ENCODE data around the gene SACM1L.

Gene SACM1L

DNA sequence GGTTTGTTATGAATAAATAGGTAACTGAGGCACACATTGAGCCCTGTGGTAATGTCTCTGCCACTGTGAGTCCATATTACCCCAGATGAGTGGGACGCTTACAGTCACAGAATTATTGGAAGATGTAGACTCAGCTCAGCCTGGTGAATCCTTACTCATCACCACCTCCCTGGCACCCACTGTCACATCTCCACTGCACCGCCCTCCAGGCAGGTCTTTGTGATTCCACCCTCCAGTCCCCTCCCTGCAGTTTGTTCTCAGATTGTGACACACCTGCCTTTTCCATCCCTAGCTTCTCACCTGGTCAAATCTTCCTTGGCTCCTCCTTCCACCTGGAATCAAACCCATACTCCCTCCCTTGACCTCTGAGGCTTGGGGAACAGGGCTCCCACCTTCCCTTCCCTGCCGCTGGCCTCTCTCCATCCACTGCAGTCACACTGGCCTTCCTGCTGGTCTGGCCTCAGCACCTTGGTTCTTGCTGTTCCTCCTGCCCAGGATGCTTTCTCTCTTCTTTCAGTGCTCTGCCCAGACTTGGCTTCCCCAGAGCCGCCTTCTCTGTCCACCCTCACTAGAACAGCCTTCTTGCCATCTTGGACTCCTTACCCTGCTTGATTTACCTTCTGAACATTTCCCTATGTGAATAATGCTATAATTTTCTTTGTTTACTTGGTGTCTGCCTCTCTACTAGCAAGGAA, 97.8 kb downstream of the SACM1L start:
- DNase-seq (ENCODE audit: low read depth): no peak
- no peak for TF ChIP-seq POLR2A (IDR thresholded peaks at IDR 0.05; ENCODE audit: extremely low read depth, insufficient read length)
- TF ChIP-seq MYC (IDR thresholded peaks at IDR 0.05; ENCODE audit: low read depth, low read length): no peak
- TF ChIP-seq, protein P1, sequence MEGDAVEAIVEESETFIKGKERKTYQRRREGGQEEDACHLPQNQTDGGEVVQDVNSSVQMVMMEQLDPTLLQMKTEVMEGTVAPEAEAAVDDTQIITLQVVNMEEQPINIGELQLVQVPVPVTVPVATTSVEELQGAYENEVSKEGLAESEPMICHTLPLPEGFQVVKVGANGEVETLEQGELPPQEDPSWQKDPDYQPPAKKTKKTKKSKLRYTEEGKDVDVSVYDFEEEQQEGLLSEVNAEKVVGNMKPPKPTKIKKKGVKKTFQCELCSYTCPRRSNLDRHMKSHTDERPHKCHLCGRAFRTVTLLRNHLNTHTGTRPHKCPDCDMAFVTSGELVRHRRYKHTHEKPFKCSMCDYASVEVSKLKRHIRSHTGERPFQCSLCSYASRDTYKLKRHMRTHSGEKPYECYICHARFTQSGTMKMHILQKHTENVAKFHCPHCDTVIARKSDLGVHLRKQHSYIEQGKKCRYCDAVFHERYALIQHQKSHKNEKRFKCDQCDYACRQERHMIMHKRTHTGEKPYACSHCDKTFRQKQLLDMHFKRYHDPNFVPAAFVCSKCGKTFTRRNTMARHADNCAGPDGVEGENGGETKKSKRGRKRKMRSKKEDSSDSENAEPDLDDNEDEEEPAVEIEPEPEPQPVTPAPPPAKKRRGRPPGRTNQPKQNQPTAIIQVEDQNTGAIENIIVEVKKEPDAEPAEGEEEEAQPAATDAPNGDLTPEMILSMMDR (IDR thresholded peaks at IDR 0.05; ENCODE audit: low read depth, low read length): no peak
- TF ChIP-seq, protein P2, sequence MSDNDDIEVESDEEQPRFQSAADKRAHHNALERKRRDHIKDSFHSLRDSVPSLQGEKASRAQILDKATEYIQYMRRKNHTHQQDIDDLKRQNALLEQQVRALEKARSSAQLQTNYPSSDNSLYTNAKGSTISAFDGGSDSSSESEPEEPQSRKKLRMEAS (IDR thresholded peaks at IDR 0.05; ENCODE audit: low read depth, low read length): no peak
- no peak overlapping the region for H3K4me3 ChIP-seq (ENCODE audit: low read depth, low read length)

DNA sequence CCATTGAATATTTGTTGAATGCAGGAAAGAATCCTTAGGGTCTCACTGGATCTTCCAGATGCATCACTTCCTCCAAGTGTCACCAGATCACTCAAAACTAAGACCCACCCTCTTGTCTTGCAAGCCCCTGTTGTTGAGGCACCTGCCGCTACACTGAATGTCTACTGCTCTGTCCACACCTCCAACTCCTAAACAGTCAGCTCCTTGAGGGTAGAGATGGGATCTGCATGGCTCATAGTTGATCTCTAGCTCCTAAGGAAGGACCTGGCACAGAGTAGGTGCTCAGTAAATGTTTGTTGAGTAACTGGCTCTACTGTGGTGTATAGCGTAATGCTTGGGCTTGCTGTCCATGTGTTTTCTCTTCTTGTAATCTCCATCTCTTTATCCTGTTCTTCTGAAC, 98.4 kb downstream of the SACM1L start:
- H3K4me3 ChIP-seq (ENCODE audit: low read depth, low read length): no peak overlapping the region
- no peak for TF ChIP-seq POLR2A (IDR thresholded peaks at IDR 0.05; ENCODE audit: extremely low read depth, insufficient read length)
- TF ChIP-seq, protein P2 (IDR thresholded peaks at IDR 0.05; ENCODE audit: low read depth, low read length): no peak
- TF ChIP-seq MYC (IDR thresholded peaks at IDR 0.05; ENCODE audit: low read depth, low read length): no peak
- TF ChIP-seq, protein P1 (IDR thresholded peaks at IDR 0.05; ENCODE audit: low read depth, low read length): no peak
- no peak for DNase-seq (ENCODE audit: low read depth)

DNA sequence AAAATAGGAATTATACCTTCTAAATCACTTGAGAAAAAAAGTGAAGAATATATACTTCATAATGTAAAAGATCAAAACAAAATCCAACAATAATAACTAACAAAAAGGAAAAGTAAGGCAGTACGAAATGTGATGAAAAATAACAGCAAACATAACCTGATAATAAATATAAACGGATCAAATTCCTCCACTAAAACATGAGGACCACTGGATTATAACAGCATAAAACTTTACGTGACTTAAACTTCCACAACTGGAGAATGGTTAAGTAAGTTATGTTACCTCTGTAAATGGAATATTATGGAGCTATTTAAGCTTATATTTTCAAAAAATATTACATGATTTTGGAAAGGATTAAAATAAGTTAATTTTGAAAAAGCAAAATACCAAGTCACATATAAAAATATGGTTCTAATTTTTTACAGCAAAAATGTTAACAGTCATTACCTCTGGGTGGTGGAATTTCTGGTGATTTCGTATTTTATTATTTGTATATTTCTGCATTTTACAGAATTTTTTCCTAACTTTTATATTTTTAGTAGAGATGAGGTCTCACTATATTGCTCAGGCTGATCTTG, 100.1 kb downstream of the SACM1L start:
- no peak for TF ChIP-seq POLR2A (IDR thresholded peaks at IDR 0.05; ENCODE audit: extremely low read depth, insufficient read length)
- TF ChIP-seq MYC (IDR thresholded peaks at IDR 0.05; ENCODE audit: low read depth, low read length): no peak
- TF ChIP-seq, protein P1 (IDR thresholded peaks at IDR 0.05; ENCODE audit: low read depth, low read length): no peak
- TF ChIP-seq, protein P2 (IDR thresholded peaks at IDR 0.05; ENCODE audit: low read depth, low read length): no peak
- no peak overlapping the region for H3K4me3 ChIP-seq (ENCODE audit: low read depth, low read length)
- DNase-seq (ENCODE audit: low read depth): no peak

DNA sequence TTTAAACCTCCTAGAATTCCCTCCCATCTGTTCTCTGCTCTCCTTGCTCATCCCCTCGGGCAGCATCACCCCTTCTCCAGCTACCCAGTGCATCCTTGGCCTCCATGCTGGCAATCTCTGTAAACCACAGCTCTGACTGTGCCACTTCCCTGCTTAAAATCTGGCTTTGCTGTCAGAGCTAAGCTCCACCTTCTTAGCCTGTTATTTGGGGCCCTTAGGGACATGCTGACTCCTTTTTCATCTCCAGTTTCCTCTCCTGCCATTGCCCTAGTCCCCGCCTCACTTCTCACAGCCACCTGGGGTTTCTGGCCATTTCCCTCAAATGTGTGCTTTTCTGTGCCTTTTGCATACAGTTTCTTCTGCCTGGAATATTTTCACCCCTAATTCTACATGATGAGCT, 101.4 kb downstream of the SACM1L start:
- DNase-seq (ENCODE audit: low read depth): no peak

DNA sequence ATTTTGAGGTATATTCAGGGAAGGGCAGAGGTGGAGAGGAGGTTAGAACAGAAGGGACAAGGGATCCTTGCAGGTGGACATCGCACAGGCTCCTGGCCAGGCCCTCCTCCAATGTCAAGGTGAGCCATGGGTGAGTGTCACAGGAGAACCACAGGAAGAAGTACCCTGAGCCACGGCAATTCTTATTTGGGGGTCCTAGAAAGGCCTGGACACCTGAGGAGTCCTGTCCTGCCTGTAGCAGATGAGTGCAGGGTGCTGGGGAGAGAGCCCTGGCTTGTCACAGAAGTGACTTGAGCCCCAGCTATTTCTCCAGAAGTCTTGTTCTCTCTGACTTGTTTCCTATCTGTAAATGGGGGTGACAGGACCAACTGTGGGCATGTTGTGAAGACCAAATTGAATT, 102.8 kb downstream of the SACM1L start:
- TF ChIP-seq, protein P2 (IDR thresholded peaks at IDR 0.05; ENCODE audit: low read depth, low read length): no peak
- TF ChIP-seq MYC (IDR thresholded peaks at IDR 0.05; ENCODE audit: low read depth, low read length): no peak
- TF ChIP-seq POLR2A (IDR thresholded peaks at IDR 0.05; ENCODE audit: extremely low read depth, insufficient read length): no peak
- TF ChIP-seq, protein P1 (IDR thresholded peaks at IDR 0.05; ENCODE audit: low read depth, low read length): no peak
- no peak overlapping the region for H3K4me3 ChIP-seq (ENCODE audit: low read depth, low read length)
- no peak for DNase-seq (ENCODE audit: low read depth)

More for the DNA sequence above, 101.4 kb downstream of the SACM1L start:
- TF ChIP-seq MYC (IDR thresholded peaks at IDR 0.05; ENCODE audit: low read depth, low read length): no peak
- no peak overlapping the region for H3K4me3 ChIP-seq (ENCODE audit: low read depth, low read length)

DNA sequence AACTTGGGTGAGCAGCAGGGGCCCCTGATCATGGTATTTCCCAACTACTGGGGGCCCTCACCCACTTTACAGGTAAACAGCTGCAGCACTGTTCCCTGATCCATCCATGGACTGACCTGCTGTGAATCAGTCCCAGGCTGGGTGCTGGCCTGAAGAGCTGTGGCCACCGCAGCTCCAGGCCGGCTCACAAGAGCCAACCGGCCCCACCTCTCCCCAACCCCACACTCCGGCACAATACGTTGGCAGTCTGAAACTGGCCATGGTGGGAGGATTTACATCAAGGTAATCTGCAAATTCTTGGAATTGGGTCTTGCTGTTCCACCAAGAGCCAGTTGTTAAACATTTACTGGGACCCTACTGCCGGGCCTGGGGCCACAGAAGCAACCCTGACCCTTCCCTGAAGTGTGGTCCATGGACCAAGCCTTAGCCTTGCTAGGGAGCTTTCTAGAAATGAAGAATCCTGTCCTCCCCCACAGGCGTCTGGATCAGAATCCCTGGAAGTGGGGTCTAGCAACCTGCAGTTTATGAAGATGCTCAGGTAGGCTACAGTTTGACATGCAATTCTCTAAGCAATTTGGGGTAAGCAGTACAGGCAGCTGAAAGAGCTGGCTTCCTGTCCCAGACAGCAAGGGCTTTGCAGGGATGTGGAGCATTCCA, 103.4 kb downstream of the SACM1L start:
- DNase-seq (ENCODE audit: low read depth): no peak
- TF ChIP-seq, protein P1 (IDR thresholded peaks at IDR 0.05; ENCODE audit: low read depth, low read length): no peak
- TF ChIP-seq, protein P2 (IDR thresholded peaks at IDR 0.05; ENCODE audit: low read depth, low read length): no peak
- TF ChIP-seq MYC (IDR thresholded peaks at IDR 0.05; ENCODE audit: low read depth, low read length): no peak
- no peak for TF ChIP-seq POLR2A (IDR thresholded peaks at IDR 0.05; ENCODE audit: extremely low read depth, insufficient read length)
- H3K4me3 ChIP-seq (ENCODE audit: low read depth, low read length): no peak overlapping the region

All from NB4 (cell line).